Measurements from ENCODE around the gene RAB3C. TPM values are rescaled to one million over a fixed set of nuclear protein-coding genes. Genes with fewer than 3 reads are reported as not detected.

Gene RAB3C
- polyA plus RNA-seq, 1 experiment: not detected

- Histone ChIP-seq H3K27me3 (ENCODE audit: control insufficient read depth, insufficient read depth, low read length) (no peaks in the 10 kb centered on the region), H3K4me3 (ENCODE audit: low read depth, low read length) (no peak overlapping the region), H3K9me3 (ENCODE audit: control insufficient read depth, insufficient read depth, low read length) (no peaks in the 10 kb centered on the region), H3K27ac (ENCODE audit: low read depth, low read length) (no peak overlapping the region)
- CTCF ChIA-PET: interaction anchor here (1.5 kb wide), 1 partner anchor 122 kb away, joined by 5 read pairs; no protein-coding TSS in a partner anchor
- TF ChIP-seq CTCF (IDR thresholded peaks at IDR 0.05; ENCODE audit: low read depth, low read length): no peak
- POLR2A ChIA-PET: no interaction called here
- DNase-seq (ENCODE audit: low read depth, low spot score): no peak
These were observed 181.3 kb downstream of the RAB3C start for GRCh38 chr5:58764199-58764598.

- Histone ChIP-seq H3K27ac (ENCODE audit: low read depth, low read length) (no peak overlapping the region), H3K27me3 (ENCODE audit: control insufficient read depth, insufficient read depth, low read length) (no peaks in the 10 kb centered on the region), H3K9me3 (ENCODE audit: control insufficient read depth, insufficient read depth, low read length) (no peaks in the 10 kb centered on the region), H3K4me3 (ENCODE audit: low read depth, low read length) (no peak overlapping the region)
- ChIA-PET CTCF (interaction anchor here (1.5 kb wide), 1 partner anchor 121 kb away, joined by 5 read pairs; no protein-coding TSS in a partner anchor), POLR2A (no interaction called here)
- no peak for DNase-seq (ENCODE audit: low read depth, low spot score)
- TF ChIP-seq CTCF (IDR thresholded peaks at IDR 0.05; ENCODE audit: low read depth, low read length): no peak
These were observed 182.2 kb downstream of the RAB3C start for GRCh38 chr5:58765058-58765457.

- TF ChIP-seq CTCF (IDR thresholded peaks at IDR 0.05; ENCODE audit: low read depth, low read length): no peak
- Histone ChIP-seq H3K4me3 (ENCODE audit: low read depth, low read length) (no peak overlapping the region), H3K9me3 (ENCODE audit: control insufficient read depth, insufficient read depth, low read length) (no peaks in the 10 kb centered on the region), H3K27ac (ENCODE audit: low read depth, low read length) (no peak overlapping the region), H3K27me3 (ENCODE audit: control insufficient read depth, insufficient read depth, low read length) (no peaks in the 10 kb centered on the region)
- ChIA-PET POLR2A (no interaction called here), CTCF (no interaction called here)
- DNase-seq (ENCODE audit: low read depth, low spot score): no peak
These were observed 184.2 kb downstream of the RAB3C start for GRCh38 chr5:58767104-58767503.

GRCh38 chr5:58770136-58770535 is 187.3 kb downstream of the RAB3C start:
- ChIA-PET CTCF (no interaction called here), POLR2A (no interaction called here)
- Histone ChIP-seq H3K4me3 (ENCODE audit: low read depth, low read length) (no peak overlapping the region), H3K27me3 (ENCODE audit: control insufficient read depth, insufficient read depth, low read length) (no peaks in the 10 kb centered on the region), H3K27ac (ENCODE audit: low read depth, low read length) (no peak overlapping the region), H3K9me3 (ENCODE audit: control insufficient read depth, insufficient read depth, low read length) (no peaks in the 10 kb centered on the region)
- DNase-seq (ENCODE audit: low read depth, low spot score): no peak
- TF ChIP-seq CTCF (IDR thresholded peaks at IDR 0.05; ENCODE audit: low read depth, low read length): no peak

GRCh38 chr5:58771796-58772195 is 188.9 kb downstream of the RAB3C start:
- TF ChIP-seq CTCF (IDR thresholded peaks at IDR 0.05; ENCODE audit: low read depth, low read length): no peak
- no peak for DNase-seq (ENCODE audit: low read depth, low spot score)
- no peak overlapping the region for H3K27ac ChIP-seq (ENCODE audit: low read depth, low read length)
- CTCF ChIA-PET: no interaction called here
- no peaks in the 10 kb centered on the region for H3K27me3 ChIP-seq (ENCODE audit: control insufficient read depth, insufficient read depth, low read length)
- H3K9me3 ChIP-seq (ENCODE audit: control insufficient read depth, insufficient read depth, low read length): no peaks in the 10 kb centered on the region
- POLR2A ChIA-PET: no interaction called here
- H3K4me3 ChIP-seq (ENCODE audit: low read depth, low read length): no peak overlapping the region
